Esophagus muscularis mucosa (tissue), 4 donors: Measurements from ENCODE around the gene PARS2. TPM values are rescaled to one million over a fixed set of nuclear protein-coding genes. Genes with fewer than 3 reads are reported as not detected.

Source experiments
- DNase-seq: peaks from one replicate; pipeline ENCODE4 v3.0.0-alpha.2; 2017; ENCODE audit errors: extremely low spot score
- H3K27ac ChIP-seq, 4 donors: fragments of 200-600 bp; sonication (generic); replicated peaks in 1 of 4; 1 replicate in 3 of 4; 2 replicates in 1 of 4; pipeline ENCODE4 v1.5.1; 2016 to 2019; ENCODE audit warnings: mild to moderate bottlenecking in 1 of 4
- H3K27me3 ChIP-seq, 4 donors: fragments of 200-600 bp; sonication (generic); one replicate each; pipeline versions ENCODE4 v1.5.1 to v1.6.0; 2016 to 2019
- H3K36me3 ChIP-seq, 4 donors: fragments of 200-600 bp; sonication (generic); one replicate each; pipeline ENCODE4 v1.5.1; 2016 to 2019
- H3K4me1 ChIP-seq, 4 donors: fragments of 200-600 bp; sonication (generic); one replicate each; pipeline ENCODE4 v1.5.1; 2016 to 2019
- H3K4me3 ChIP-seq, 4 donors: fragments of 200-600 bp; sonication (generic); 1 replicate in 2 of 4; 2 replicates in 2 of 4; pipeline ENCODE4 v1.5.1; 2016 to 2019; ENCODE audit warnings: mild to moderate bottlenecking in 4 of 4, moderate library complexity in 1 of 4
- H3K9me3 ChIP-seq, 4 donors: fragments of 200-600 bp; sonication (generic); 1 replicate in 3 of 4; 2 replicates in 1 of 4; pipeline ENCODE4 v1.5.1; 2016 to 2019
- EP300 ChIP-seq: sonication (generic); formaldehyde crosslinking; IDR thresholded peaks from one replicate; pipeline ENCODE4 v1.6.1; 2017; ENCODE audit warnings: antibody characterized with exemption
- POLR2A ChIP-seq: fragments of 450-650 bp; IDR thresholded peaks from one replicate; pipeline ENCODE4 v1.6.1; 2017; ENCODE audit warnings: antibody characterized with exemption, moderate library complexity, mild to moderate bottlenecking, low read depth
- POLR2AphosphoS5 ChIP-seq, 2 donors: sonication (generic); formaldehyde crosslinking; IDR thresholded peaks; one replicate each; pipeline ENCODE4 v1.6.1; 2017; ENCODE audit warnings: antibody characterized with exemption in 2 of 2
- WGBS: methylation state at CpG from one replicate; pipeline ENCODE4 v1.1.5; 2018; 5-methylcytosine and 5-hydroxymethylcytosine counted together
- intact Hi-C: fragments of 100-400 bp; cut with DNase I; formaldehyde crosslinking; loops from one replicate; pipeline ENCODE4 v1.15.1; 2023
- total RNA-seq, 4 donors: library from RNA; depleted of rRNA; stranded (reverse); fragments of >200 nt; gene quantifications; one replicate each; pipeline versions ENCODE4 v1.1.0 to v1.2.1, GENCODE V29; 2016
- TF ChIP-seq, protein P1 (sequence below), 3 experiments: fragments of 200-600 bp in 2 of 3; fragments of 450-650 bp in 1 of 3; sonication (generic) in 2 of 3; IDR thresholded peaks; one replicate each; pipeline ENCODE4 v1.5.1; 2017 to 2019; ENCODE audit warnings: antibody characterized with exemption in 3 of 3, mild to moderate bottlenecking in 2 of 3, moderate library complexity in 1 of 3

Gene PARS2
- total RNA-seq, 4 donors from 2014 or later: 4.0 to 7.5 (median 5.7) TPM

DNA sequence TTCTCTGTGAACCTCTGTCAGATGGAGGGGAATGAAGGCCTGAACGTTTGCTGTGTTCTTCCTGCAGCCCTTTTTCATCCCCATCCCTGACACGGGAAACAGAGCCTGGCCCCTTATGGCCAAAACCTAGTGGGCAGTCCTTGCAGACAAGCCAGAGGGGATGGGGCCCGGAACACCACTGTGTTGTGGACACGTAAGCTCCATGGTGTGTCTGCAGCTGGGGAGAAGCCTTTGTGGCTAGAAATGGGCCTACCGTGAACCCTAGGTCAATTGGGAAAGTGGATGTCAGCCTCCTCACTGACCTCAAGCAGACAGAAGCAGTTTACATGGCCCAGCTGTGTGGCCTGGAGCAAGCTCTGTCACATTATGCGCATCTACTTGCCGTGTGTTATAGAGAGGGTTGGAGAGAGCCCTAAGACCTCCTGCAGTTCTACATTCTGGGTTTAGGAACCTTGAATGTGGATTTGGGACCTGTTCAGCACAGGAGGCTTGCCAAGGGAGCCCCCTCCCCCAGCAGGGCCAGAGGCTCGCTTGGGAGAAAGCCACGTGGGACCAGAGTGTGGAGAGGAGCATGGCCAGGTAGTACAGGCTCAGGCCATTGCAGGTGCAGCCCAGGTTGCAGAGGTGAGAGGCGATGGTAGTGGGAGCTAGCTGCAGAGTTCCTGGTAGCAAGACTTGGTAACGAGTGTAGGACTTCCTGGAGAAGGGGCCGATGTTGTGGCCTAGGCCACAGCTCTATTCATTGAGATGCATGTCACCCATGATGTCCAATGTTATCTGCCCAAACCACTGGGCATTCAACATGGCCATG, 20.7 kb downstream of the PARS2 start:
- TF ChIP-seq POLR2AphosphoS5 (IDR thresholded peaks at IDR 0.05): no peak
- TF ChIP-seq, protein P1, sequence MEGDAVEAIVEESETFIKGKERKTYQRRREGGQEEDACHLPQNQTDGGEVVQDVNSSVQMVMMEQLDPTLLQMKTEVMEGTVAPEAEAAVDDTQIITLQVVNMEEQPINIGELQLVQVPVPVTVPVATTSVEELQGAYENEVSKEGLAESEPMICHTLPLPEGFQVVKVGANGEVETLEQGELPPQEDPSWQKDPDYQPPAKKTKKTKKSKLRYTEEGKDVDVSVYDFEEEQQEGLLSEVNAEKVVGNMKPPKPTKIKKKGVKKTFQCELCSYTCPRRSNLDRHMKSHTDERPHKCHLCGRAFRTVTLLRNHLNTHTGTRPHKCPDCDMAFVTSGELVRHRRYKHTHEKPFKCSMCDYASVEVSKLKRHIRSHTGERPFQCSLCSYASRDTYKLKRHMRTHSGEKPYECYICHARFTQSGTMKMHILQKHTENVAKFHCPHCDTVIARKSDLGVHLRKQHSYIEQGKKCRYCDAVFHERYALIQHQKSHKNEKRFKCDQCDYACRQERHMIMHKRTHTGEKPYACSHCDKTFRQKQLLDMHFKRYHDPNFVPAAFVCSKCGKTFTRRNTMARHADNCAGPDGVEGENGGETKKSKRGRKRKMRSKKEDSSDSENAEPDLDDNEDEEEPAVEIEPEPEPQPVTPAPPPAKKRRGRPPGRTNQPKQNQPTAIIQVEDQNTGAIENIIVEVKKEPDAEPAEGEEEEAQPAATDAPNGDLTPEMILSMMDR (IDR thresholded peaks at IDR 0.05): no peak
- TF ChIP-seq POLR2A: no peak
- TF ChIP-seq EP300: no peak
- H3K27me3 ChIP-seq: no peaks in the 10 kb centered on the region
- no peaks in the 10 kb centered on the region for H3K4me1 ChIP-seq
- no peaks in the 10 kb centered on the region for H3K9me3 ChIP-seq
- intact Hi-C loops: no loop called here
- whole genome bisulfite sequencing: 70% methylated on average over 7 of the region's 12 CpGs
- no peak overlapping the region for H3K27ac ChIP-seq
- H3K36me3 ChIP-seq: peaks cover 29 to 64% (median 57%) of the 10 kb centered on the region in 4 donors
- H3K4me3 ChIP-seq: no peak overlapping the region
- DNase-seq: no peak

DNA sequence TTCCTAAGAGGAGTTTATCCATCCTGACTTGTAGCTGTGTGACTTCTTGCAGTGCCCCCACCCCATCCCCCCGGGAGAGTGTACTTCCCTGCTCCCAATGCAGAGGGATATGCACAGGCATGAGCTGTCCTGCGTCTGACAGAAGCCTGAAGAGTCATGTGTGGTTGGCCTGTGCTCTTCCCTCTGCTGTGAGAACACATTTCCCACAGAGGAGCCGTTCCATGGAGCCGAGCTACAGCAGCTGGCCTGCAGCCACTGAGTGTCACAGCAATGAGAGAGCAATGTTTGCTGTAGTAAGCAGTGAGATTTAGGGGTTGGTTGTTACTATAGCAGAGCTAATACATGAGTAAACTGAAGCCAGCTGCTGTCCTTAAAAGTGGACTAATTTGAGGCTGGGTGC, 22.0 kb downstream of the PARS2 start:
- no peak overlapping the region for H3K27ac ChIP-seq
- H3K9me3 ChIP-seq: no peaks in the 10 kb centered on the region
- intact Hi-C loops: no loop called here
- no peak for DNase-seq
- H3K4me3 ChIP-seq: no peak overlapping the region
- H3K36me3 ChIP-seq: peaks cover 41 to 78% (median 70%) of the 10 kb centered on the region in 4 donors
- WGBS: 50% methylated on average over 4 of the region's 4 CpGs
- TF ChIP-seq POLR2A (no peak), POLR2AphosphoS5 (IDR thresholded peaks at IDR 0.05) (no peak), EP300 (no peak)
- TF ChIP-seq, protein P1 (IDR thresholded peaks at IDR 0.05): no peak
- no peaks in the 10 kb centered on the region for H3K27me3 ChIP-seq
- no peaks in the 10 kb centered on the region for H3K4me1 ChIP-seq

DNA sequence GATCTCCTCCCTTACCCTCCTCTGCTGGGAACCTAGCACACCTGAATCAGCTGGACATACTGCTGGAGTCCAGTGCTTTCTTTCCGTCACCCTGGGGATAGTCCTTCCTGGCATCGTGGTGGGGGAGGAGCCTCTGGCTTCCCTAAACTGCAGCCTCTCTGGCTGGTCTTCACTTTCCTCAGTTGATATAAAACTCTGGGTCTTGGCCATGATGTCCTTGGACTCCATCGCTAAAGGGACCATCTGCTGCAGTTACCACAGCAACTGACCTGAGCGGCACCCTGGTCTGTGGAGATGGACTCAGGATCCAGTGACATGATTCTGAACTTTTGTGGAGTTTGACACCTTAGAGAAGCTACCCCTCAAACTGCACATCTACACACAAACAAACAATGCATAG, 22.8 kb downstream of the PARS2 start:
- no peak overlapping the region for H3K4me3 ChIP-seq
- no peaks in the 10 kb centered on the region for H3K9me3 ChIP-seq
- WGBS: 89% methylated on average over 4 of the region's 4 CpGs
- peaks cover 48 to 85% (median 78%) of the 10 kb centered on the region in 4 donors for H3K36me3 ChIP-seq
- no peak overlapping the region for H3K27ac ChIP-seq
- H3K27me3 ChIP-seq: no peaks in the 10 kb centered on the region
- TF ChIP-seq POLR2A (no peak), EP300 (no peak), POLR2AphosphoS5 (IDR thresholded peaks at IDR 0.05) (no peak)
- TF ChIP-seq, protein P1 (IDR thresholded peaks at IDR 0.05): no peak
- intact Hi-C loops: no loop called here
- no peaks in the 10 kb centered on the region for H3K4me1 ChIP-seq
- no peak for DNase-seq

DNA sequence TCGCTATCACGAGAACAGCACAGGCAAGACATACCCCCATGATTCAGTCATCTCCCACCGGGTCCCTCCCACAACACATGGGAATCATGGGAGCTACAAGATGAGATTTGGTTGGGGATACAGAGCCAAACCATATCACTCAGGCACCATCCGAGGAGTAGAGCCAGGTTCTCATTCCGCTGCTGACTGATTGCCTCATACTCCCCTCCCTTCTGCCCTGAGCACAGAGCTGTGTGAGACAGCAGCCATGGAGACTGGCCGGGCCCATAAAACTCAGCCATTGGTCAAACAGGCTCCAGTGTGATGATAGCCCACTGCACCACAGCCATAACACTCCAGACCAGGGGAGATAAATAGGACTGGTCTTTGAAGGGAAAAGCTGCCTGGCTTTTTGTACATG, 26.1 kb downstream of the PARS2 start:
- Histone ChIP-seq H3K36me3 (peaks cover 67 to 99% (median 90%) of the 10 kb centered on the region in 4 donors), H3K4me1 (no peaks in the 10 kb centered on the region), H3K27ac (no peak overlapping the region), H3K4me3 (no peak overlapping the region), H3K27me3 (no peaks in the 10 kb centered on the region), H3K9me3 (no peaks in the 10 kb centered on the region)
- 93% methylated on average over 6 of the region's 6 CpGs for WGBS
- no peak for TF ChIP-seq EP300
- no peak for TF ChIP-seq POLR2A
- TF ChIP-seq POLR2AphosphoS5 (IDR thresholded peaks at IDR 0.05): no peak
- TF ChIP-seq, protein P1 (IDR thresholded peaks at IDR 0.05): no peak
- DNase-seq: no peak
- intact Hi-C loops: no loop called here
